Measurements from ENCODE around the gene ZBTB7C.

The ZBTB7C gene

DNA sequence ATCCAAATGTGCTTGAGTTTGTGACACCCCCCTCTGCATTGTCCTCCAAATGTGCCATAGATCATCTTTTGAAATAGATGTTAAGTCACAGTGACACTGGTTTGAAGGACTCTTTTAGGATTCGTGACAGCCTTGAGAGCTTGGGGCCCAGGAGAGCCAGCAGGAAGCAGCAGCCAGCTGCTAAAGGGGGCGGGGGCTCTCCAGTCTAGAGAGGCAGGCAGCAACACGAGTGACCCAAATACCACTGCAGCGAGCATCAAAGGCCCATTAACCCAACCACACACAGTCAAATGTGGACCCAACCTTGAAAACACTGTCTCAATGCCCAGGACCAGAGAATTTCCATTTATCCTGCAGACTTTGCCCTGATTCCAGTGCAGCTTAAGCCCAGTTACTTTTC is 75.6 kb downstream of the ZBTB7C start:
- DNase-seq (ENCODE audit: low spot score): no peak
- TF ChIP-seq, protein P1, sequence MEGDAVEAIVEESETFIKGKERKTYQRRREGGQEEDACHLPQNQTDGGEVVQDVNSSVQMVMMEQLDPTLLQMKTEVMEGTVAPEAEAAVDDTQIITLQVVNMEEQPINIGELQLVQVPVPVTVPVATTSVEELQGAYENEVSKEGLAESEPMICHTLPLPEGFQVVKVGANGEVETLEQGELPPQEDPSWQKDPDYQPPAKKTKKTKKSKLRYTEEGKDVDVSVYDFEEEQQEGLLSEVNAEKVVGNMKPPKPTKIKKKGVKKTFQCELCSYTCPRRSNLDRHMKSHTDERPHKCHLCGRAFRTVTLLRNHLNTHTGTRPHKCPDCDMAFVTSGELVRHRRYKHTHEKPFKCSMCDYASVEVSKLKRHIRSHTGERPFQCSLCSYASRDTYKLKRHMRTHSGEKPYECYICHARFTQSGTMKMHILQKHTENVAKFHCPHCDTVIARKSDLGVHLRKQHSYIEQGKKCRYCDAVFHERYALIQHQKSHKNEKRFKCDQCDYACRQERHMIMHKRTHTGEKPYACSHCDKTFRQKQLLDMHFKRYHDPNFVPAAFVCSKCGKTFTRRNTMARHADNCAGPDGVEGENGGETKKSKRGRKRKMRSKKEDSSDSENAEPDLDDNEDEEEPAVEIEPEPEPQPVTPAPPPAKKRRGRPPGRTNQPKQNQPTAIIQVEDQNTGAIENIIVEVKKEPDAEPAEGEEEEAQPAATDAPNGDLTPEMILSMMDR (IDR thresholded peaks at IDR 0.05; ENCODE audit: borderline replicate concordance, control extremely low read depth, extremely low read depth, insufficient read depth, missing control alignments): no peak
- in situ Hi-C loops (cut with MboI; ENCODE audit: low sequenced_read_pairs, unreplicated experiment): no loop called here

DNA sequence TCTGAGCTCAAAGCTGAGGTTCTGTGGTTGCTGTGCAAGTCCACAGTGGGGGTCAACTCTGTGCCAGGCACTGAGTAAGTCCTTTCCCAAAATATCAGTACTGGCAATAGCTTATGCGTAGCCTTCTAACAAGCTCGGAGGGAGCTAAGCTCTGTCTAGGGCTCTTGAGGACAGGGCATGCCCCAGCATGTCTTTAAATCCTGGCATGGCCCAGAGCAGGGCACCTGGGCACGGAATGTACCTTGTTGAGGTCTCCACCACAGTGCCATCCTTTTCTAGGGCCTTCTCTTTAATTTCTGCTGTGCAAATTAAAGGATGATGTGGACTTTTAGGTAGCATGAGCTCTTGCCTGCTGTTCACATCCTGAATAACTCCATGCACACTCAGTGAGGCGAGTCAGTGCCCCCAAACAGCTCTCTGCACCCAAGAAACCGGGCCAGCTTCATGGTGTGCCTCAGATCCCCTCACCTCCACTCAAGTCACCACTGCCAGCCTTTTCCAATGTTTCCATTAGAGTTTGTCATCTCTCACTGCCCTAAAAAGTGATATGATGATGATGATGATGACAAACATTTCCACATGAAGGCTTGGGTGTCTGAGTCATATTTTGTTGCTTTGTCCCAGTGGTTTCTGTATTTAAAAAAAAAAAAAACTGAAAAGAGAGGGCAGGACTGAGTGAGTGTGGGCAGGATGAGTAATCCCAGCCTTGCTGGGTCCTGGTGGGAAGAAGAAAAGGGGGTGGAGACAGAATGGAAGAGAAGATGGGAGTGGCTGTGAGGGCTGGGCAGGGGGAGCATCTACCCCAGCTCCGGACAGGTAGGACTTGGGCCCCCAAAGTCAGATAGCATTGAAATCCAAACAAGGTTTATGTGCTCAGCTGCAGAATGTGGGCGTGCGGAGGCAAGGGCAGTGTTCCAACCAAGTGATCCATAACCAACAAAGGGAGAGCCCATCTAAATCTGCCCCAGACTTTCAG is 78.9 kb downstream of the ZBTB7C start:
- TF ChIP-seq, protein P1 (IDR thresholded peaks at IDR 0.05; ENCODE audit: borderline replicate concordance, control extremely low read depth, extremely low read depth, insufficient read depth, missing control alignments): no peak
- in situ Hi-C loops (cut with MboI; ENCODE audit: low sequenced_read_pairs, unreplicated experiment): no loop called here
- no peak for DNase-seq (ENCODE audit: low spot score)

DNA sequence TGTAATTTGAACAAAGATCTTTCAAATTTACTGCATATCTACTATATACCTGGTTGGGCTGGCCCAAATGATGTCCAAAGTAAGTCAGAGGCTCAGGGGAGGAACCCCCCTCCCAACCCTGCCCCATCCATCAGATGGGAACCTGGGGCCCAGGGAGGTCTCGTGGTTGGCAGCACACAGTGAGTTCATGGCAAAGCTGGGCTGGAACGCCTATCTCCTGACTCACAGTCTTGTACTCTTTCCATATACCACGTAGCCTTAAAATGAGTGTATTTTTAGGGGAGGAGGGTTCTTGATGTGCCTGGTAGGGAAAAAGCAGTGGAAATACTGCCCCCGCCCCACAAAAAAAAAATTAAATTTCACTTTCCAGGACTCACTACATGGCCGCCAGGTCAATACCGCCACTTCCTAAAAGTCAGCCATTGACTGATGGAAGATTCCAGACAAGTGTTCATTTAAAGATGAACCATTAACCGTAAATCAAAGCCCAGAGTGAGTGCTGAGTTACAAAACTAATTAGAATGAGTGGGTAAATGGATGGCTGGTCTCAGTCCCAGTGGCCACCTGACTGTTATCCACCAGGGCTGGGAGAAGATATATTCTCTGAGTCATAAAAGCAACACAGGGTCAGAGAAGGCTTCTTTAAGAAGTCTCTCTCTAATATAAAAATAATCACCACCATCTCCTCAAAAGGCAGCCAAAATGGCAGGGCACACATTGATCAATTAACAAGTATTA is 80.5 kb downstream of the ZBTB7C start:
- no peak for DNase-seq (ENCODE audit: low spot score)
- in situ Hi-C loops (cut with MboI; ENCODE audit: low sequenced_read_pairs, unreplicated experiment): no loop called here
- TF ChIP-seq, protein P1 (IDR thresholded peaks at IDR 0.05; ENCODE audit: borderline replicate concordance, control extremely low read depth, extremely low read depth, insufficient read depth, missing control alignments): no peak

DNA sequence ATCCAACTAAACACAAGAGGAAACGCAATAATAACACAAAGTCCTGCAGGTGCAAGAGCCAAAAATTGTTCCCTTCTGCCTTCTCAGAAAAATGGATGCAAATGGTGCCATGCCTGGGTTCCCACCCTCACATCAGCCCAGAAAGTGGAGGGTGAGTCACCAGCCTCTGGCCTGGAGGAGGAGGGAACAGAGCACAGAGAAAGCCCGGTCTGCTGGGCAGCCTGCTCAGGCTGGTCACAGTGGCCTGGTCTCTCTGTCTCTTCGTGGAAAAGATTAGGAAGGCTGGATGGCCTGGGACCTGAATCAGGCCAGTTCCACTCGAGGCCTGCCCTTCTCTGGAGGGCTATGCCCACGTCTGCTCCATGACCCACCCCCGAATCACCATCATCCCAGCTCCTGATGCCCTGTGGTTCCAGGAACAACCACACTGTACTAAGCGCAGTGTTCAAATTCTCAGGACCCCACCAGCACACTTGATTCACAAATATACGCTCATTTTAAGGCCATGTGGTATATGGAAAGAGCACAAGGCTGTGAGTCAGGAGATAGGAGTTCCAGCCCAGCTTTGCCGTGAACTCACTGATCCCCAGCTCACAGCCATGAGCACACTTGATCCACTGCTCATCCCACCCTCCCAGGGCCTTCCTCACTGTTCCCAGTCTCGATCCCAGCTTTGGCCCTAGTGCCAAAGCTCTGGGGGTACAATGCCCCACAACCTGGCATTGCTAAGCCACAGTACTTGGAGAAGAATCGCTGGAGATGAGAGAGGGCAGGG is 82.1 kb downstream of the ZBTB7C start:
- DNase-seq (ENCODE audit: low spot score): no peak
- in situ Hi-C loops (cut with MboI; ENCODE audit: low sequenced_read_pairs, unreplicated experiment): no loop called here
- TF ChIP-seq, protein P1 (IDR thresholded peaks at IDR 0.05; ENCODE audit: borderline replicate concordance, control extremely low read depth, extremely low read depth, insufficient read depth, missing control alignments): no peak

DNA sequence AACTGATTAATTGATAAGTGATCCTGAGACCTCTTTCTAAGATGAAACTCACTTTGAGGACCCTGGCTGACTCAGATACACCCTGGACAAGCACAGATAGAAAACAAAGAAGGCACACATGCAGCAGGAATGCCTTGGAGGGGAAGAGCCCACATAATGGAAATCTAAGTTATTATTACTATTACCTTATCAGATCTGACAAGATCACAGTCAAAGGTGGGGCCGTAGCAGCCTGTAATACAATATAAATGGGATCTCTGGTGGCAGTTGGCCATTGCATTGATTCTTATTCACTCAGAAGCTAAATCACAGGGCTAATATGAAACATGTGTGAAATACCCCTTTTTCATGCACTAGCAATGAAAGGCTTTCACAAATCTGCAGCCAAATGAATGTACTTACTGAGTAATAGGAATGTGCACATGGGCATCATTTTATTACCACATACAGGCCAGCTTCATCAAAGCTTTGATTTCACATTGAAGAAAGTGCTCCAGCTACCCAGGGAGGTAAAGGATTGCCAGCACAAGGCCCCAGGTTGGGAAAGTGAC is 84.0 kb downstream of the ZBTB7C start:
- TF ChIP-seq, protein P1 (IDR thresholded peaks at IDR 0.05; ENCODE audit: borderline replicate concordance, control extremely low read depth, extremely low read depth, insufficient read depth, missing control alignments): no peak
- in situ Hi-C loops (cut with MboI; ENCODE audit: low sequenced_read_pairs, unreplicated experiment): no loop called here

DNA sequence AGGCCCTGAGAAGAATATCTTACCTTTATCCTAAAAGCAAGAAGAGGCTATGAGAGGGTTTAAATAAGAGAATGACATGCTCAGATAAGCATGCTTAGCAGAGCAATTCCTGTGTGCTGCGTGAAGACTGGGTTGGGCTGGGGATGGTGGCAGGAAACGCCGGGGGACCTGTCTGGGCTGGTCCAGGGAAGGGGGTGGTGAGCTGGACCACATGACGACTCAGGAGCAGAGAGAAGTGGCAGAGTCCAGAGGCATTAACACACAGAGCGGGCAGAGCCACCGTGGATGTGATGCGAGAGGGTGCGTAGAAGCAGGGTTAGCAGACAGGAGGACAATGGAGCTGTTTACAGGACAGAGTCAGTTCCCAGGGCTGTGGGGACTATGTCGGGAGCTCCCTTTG is 84.5 kb downstream of the ZBTB7C start:
- DNase-seq (ENCODE audit: low spot score): no peak
- in situ Hi-C loops (cut with MboI; ENCODE audit: low sequenced_read_pairs, unreplicated experiment): no loop called here
- TF ChIP-seq, protein P1 (IDR thresholded peaks at IDR 0.05; ENCODE audit: borderline replicate concordance, control extremely low read depth, extremely low read depth, insufficient read depth, missing control alignments): no peak

More for the DNA sequence above, 84.0 kb downstream of the ZBTB7C start:
- DNase-seq (ENCODE audit: low spot score): no peak
